Nephron (organoid): ENCODE measurements around the gene TEC.

ENCODE experiments used
- H3K27ac Mint-ChIP-seq, 3 experiments: 2 replicates each; pipeline ENCODE4 v1.8.0; 2020; ENCODE audit warnings: mixed read lengths in 3 of 3, mild to moderate bottlenecking in 2 of 3, moderate library complexity in 1 of 3
- H3K27me3 Mint-ChIP-seq: 2 replicates; pipeline ENCODE4 v1.8.0; 2021; ENCODE audit warnings: low read depth, mild to moderate bottlenecking, moderate library complexity, mixed read lengths
- H3K36me3 Mint-ChIP-seq: 2 replicates; pipeline ENCODE4 v1.8.0; 2020; ENCODE audit warnings: low read depth, mixed read lengths
- H3K4me1 Mint-ChIP-seq: 2 replicates; pipeline ENCODE4 v1.8.0; 2020; ENCODE audit warnings: mixed read lengths
- H3K4me3 Mint-ChIP-seq, 3 experiments: 2 replicates each; pipeline ENCODE4 v1.8.0; 2020; ENCODE audit warnings: mild to moderate bottlenecking in 3 of 3, mixed read lengths in 3 of 3, moderate library complexity in 2 of 3
- H3K9me3 Mint-ChIP-seq: 2 replicates; pipeline ENCODE4 v1.8.0; 2020; ENCODE audit warnings: mixed read lengths
- TF ChIP-seq, protein P1 (sequence below), 3 experiments: fragments of 200-600 bp; sonication (generic); IDR thresholded peaks; one replicate each; pipeline ENCODE4 v1.5.0; 2021; ENCODE audit warnings: antibody characterized with exemption in 3 of 3; ENCODE audit not compliant: unreplicated experiment in 3 of 3

The TEC gene

DNA sequence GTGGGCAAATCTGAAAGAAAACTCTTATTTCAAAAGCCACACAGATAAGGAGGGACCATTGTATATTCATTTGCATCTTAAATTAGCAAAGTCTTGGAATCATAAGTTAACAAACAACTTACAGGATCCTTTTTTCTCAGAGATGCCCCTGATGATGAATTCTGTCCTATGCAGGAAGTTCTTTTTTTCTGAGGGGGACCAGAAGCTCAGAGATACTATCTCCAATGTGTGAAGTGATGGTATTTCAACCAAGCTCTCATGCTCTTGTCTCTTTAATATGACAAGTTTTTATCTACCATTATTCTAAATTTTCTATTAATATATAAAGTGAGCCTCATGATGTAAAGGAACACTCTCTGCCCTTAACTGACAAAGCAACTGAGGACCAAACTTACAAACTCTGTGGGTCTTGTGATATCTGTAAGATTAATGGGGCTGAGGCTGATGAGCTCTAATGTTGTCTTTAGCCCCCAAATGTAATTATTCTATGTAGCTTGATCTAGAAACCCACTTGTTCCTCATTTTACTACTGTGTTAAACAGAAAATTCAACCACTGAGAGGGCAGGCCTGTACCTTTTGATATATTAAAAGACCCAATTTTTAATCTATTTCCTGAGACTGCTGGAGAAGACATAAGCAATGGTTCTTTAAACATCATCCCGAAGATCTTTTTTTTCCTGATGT, 27.0 kb downstream of the TEC start:
- Mint-ChIP-seq H3K4me1 (no peaks in the 10 kb centered on the region), H3K9me3 (no peaks in the 10 kb centered on the region), H3K27ac (no peak overlapping the region), H3K4me3 (no peak overlapping the region), H3K27me3 (no peaks in the 10 kb centered on the region), H3K36me3 (no peaks in the 10 kb centered on the region)
- TF ChIP-seq, protein P1, sequence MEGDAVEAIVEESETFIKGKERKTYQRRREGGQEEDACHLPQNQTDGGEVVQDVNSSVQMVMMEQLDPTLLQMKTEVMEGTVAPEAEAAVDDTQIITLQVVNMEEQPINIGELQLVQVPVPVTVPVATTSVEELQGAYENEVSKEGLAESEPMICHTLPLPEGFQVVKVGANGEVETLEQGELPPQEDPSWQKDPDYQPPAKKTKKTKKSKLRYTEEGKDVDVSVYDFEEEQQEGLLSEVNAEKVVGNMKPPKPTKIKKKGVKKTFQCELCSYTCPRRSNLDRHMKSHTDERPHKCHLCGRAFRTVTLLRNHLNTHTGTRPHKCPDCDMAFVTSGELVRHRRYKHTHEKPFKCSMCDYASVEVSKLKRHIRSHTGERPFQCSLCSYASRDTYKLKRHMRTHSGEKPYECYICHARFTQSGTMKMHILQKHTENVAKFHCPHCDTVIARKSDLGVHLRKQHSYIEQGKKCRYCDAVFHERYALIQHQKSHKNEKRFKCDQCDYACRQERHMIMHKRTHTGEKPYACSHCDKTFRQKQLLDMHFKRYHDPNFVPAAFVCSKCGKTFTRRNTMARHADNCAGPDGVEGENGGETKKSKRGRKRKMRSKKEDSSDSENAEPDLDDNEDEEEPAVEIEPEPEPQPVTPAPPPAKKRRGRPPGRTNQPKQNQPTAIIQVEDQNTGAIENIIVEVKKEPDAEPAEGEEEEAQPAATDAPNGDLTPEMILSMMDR (IDR thresholded peaks at IDR 0.05; ENCODE audit: unreplicated experiment in 3 of 3) = no peak

DNA sequence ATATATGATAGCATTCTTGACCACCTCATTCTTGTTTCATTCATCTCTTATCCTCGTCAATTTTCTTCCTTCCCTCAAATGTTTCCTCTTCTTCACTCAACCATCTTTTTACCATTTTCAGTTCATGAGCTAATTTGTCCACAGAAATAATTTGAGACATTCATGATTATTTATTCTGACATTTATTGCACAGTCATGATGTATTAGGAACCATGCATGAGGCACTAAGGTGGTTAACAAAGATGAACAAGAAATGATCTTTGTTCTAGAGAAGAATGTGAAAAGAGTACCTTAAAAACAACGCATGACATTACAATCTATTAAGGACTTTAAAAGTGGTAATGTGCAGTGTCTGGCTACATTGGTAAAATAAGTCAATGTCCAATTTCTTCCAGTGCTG, 27.9 kb downstream of the TEC start:
- Mint-ChIP-seq H3K4me3 (no peak overlapping the region), H3K27ac (no peak overlapping the region), H3K27me3 (no peaks in the 10 kb centered on the region), H3K4me1 (no peaks in the 10 kb centered on the region), H3K36me3 (no peaks in the 10 kb centered on the region), H3K9me3 (no peaks in the 10 kb centered on the region)
- TF ChIP-seq, protein P1 (IDR thresholded peaks at IDR 0.05; ENCODE audit: unreplicated experiment in 3 of 3) = no peak

DNA sequence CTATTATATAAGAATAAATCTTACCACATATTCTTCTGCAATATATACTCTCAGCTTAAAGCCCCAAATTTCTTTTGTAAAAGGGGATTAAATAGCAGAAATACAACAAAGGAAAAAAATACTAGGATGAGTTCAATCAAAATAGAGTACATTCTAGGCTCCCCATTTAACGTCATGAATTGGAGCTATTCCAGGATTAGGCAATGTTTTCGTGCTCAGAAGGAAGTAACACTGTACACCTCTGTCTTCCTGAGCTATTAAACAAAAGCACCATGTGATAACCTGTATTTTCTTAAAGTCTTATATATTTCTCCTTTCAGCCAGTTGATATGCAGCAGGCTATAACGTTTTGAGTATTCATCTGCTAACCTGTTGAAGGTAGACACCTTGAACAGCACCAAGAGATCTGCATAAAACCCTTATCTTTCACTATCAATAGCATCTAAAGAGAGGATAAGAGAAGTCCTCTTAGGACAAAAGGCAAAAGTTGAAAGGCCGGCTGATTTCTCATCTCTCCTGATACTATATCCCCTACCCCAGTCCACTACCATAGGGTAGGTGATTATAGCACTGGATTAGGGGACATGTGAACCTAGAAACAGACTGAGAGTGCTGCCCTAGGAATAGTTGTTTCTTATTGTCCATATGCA, 31.5 kb downstream of the TEC start:
- H3K36me3 Mint-ChIP-seq = no peaks in the 10 kb centered on the region
- no peaks in the 10 kb centered on the region for H3K9me3 Mint-ChIP-seq
- no peaks in the 10 kb centered on the region for H3K4me1 Mint-ChIP-seq
- H3K27ac Mint-ChIP-seq = no peak overlapping the region
- H3K27me3 Mint-ChIP-seq = no peaks in the 10 kb centered on the region
- H3K4me3 Mint-ChIP-seq = no peak overlapping the region
- TF ChIP-seq, protein P1 (IDR thresholded peaks at IDR 0.05; ENCODE audit: unreplicated experiment in 3 of 3) = no peak

DNA sequence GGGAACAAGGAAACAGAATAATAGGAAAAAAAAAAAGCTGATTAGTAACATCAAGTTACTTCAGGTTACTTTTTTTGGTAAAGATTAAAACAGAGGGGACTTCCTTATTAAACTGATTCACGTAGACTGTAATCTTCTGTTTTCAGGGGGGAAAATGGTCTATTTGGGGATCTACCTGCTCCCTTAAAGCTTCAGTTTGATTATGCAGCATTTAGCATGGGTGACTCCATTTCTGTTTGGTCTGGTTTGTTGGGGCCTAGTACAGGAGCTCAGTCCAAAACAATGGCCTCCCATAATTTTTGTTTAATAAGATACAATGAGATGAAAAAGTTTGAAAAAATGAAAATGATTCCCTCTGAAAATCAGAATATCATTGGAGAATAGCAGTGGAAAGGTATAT, 34.6 kb downstream of the TEC start:
- Mint-ChIP-seq H3K4me3 (no peak overlapping the region), H3K36me3 (no peaks in the 10 kb centered on the region), H3K27ac (no peak overlapping the region), H3K4me1 (no peaks in the 10 kb centered on the region), H3K27me3 (no peaks in the 10 kb centered on the region), H3K9me3 (peaks cover 2% of the 10 kb centered on the region)
- TF ChIP-seq, protein P1 (IDR thresholded peaks at IDR 0.05; ENCODE audit: unreplicated experiment in 3 of 3) = no peak

DNA sequence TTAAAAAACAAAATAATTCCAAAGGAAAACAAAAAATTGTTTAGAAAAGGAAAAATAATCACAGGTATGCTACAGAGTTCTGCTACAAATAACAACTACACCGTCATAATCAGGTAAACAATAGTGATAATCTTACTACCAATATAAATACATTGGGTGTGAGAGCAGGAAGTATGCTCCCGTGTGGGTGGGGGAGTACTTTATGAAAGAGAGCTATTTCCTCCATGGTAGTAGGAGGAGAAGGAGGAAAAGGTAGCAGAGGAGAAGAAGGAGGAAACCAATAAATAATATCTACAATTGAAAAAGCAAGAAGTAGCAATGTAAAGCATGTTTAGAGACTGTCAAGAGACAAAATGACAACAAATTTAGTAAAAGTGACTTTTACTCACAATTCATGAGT, 35.1 kb downstream of the TEC start:
- Mint-ChIP-seq H3K4me1 (no peaks in the 10 kb centered on the region), H3K9me3 (peaks cover 2% of the 10 kb centered on the region), H3K27ac (no peak overlapping the region)

More for the DNA sequence above, 35.1 kb downstream of the TEC start:
- no peaks in the 10 kb centered on the region for H3K36me3 Mint-ChIP-seq
- TF ChIP-seq, protein P1 (IDR thresholded peaks at IDR 0.05; ENCODE audit: unreplicated experiment in 3 of 3) = no peak
- H3K4me3 Mint-ChIP-seq = no peak overlapping the region
- H3K27me3 Mint-ChIP-seq = no peaks in the 10 kb centered on the region
